Panc1 (cell line): ENCODE data around the gene MALL.
"Not testable (repeated sequence)": the region's sequence is repeated elsewhere in the genome, so short reads cannot be mapped to it uniquely, and the experiment has no call there.

ENCODE experiments used
- CTCF ChIP-seq: fragments of 450-650 bp; IDR thresholded peaks from 2 replicates; pipeline ENCODE4 v1.5.1; 2017; ENCODE audit warnings: mild to moderate bottlenecking
- REST ChIP-seq, 2 experiments: IDR thresholded peaks; 2 replicates each; pipeline ENCODE4 v1.6.1; 2011 to 2012; ENCODE audit warnings: low read depth in 2 of 2, control low read depth in 1 of 2, low read length in 1 of 2, mild to moderate bottlenecking in 1 of 2, moderate library complexity in 1 of 2; ENCODE audit not compliant: insufficient read depth in 1 of 2

GRCh38 chr2:110052166-110052565 is 63.5 kb downstream of the MALL start:
- not testable (repeated sequence) for TF ChIP-seq CTCF; REST (IDR thresholded peaks at IDR 0.05; ENCODE audit: insufficient read depth in 1 of 2, low read depth in 2 of 2, low read length in 1 of 2)
